Hippocampal formation (tissue), 2 donors: ENCODE results near the gene GPR153.
"Not testable (repeated sequence)": the region's sequence is repeated elsewhere in the genome, so short reads cannot be mapped to it uniquely, and the experiment has no call there.

Source experiments
- DNase-seq, 2 donors: peaks; one replicate each; lab custom pipeline; 2025; lab: John Stamatoyannopoulos, UW

GPR153 gene

GRCh38 chr1:6224718-6225117, 36.2 kb downstream of the GPR153 start:
- DNase-seq: no peak

- DNase-seq: no peak
Measured at GRCh38 chr1:6223617-6224016, 37.3 kb downstream of the GPR153 start.

- DNase-seq: no peak
Measured at GRCh38 chr1:6222636-6223035, 38.3 kb downstream of the GPR153 start.

- no peak for DNase-seq
Measured at GRCh38 chr1:6221210-6221784, 39.6 kb downstream of the GPR153 start.

GRCh38 chr1:6220236-6220635, 40.7 kb downstream of the GPR153 start:
- no peak for DNase-seq

- not testable (repeated sequence) for DNase-seq
Measured at GRCh38 chr1:6219641-6220040, 41.3 kb downstream of the GPR153 start.

GRCh38 chr1:6218375-6219164, 42.3 kb downstream of the GPR153 start:
- DNase-seq: no peak

GRCh38 chr1:6212193-6212959, 48.5 kb downstream of the GPR153 start:
- no peak for DNase-seq

GRCh38 chr1:6211731-6212130, 49.2 kb downstream of the GPR153 start:
- no peak for DNase-seq

- no peak for DNase-seq
Measured at GRCh38 chr1:6210591-6211355, 50.1 kb downstream of the GPR153 start.

GRCh38 chr1:6209661-6210580, 51.0 kb downstream of the GPR153 start:
- no peak for DNase-seq

GRCh38 chr1:6208723-6209660, 51.9 kb downstream of the GPR153 start:
- peak in 1 of 2 donors; percentile 9 for DNase-seq

GRCh38 chr1:6207921-6208320, 53.0 kb downstream of the GPR153 start:
- no peak for DNase-seq

- no peak for DNase-seq
Measured at GRCh38 chr1:6207075-6207885, 53.6 kb downstream of the GPR153 start.

GRCh38 chr1:6206520-6206855, 54.4 kb downstream of the GPR153 start:
- no peak for DNase-seq

GRCh38 chr1:6205849-6206519, 54.9 kb downstream of the GPR153 start, which contains the start of gene RNF207:
Gene RNF207, plus strand, starts transcription at chr1:6206119. Its CDS starts 417 bp downstream, at chr1:6206536.
- no peak for DNase-seq

- DNase-seq: no peak
Measured at GRCh38 chr1:6202256-6202655, 58.6 kb downstream of the GPR153 start.

- DNase-seq: no peak
Measured at GRCh38 chr1:6200188-6200809, 60.6 kb downstream of the GPR153 start.
